Mammary epithelial cell (primary cell): Measurements from ENCODE around the gene C12orf76.

Experiments used
- EZH2 ChIP-seq: IDR thresholded peaks from 2 replicates; pipeline ENCODE4 v1.6.1; 2012; ENCODE audit warnings: low read length, inconsistent platforms, borderline replicate concordance
- TF ChIP-seq, protein P1 (sequence below), 2 donors: IDR thresholded peaks in 1 of 2; conservative IDR thresholded peaks in 1 of 2; 2 replicates each; pipeline ENCODE4 v1.5.1; 2011 to 2012; ENCODE audit warnings: inconsistent platforms in 2 of 2, low read length in 2 of 2, mild to moderate bottlenecking in 2 of 2, control low read depth in 1 of 2, low read depth in 1 of 2; ENCODE audit not compliant: insufficient read depth in 1 of 2; ENCODE audit errors: extremely low read depth in 1 of 2

DNA sequence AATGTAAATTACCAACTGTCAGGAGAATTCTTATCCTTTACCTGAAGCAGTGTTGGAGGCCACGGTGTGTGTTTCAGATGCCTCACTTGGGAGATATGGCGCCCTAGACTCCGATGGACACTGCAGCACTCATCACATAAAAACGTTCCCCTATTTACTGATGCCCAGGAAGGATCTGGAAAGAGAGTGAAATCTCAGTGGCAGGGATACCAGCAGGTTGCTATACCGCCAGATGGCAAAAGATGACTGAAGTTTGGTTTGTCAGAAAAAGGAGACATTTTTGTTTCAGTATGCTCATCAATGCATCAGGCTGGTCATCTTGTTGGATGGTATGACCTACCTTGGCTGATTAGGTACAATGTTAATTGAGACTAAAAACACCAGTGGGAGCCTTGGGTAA lies 56.7 kb downstream of the C12orf76 start:
- TF ChIP-seq, protein P1, sequence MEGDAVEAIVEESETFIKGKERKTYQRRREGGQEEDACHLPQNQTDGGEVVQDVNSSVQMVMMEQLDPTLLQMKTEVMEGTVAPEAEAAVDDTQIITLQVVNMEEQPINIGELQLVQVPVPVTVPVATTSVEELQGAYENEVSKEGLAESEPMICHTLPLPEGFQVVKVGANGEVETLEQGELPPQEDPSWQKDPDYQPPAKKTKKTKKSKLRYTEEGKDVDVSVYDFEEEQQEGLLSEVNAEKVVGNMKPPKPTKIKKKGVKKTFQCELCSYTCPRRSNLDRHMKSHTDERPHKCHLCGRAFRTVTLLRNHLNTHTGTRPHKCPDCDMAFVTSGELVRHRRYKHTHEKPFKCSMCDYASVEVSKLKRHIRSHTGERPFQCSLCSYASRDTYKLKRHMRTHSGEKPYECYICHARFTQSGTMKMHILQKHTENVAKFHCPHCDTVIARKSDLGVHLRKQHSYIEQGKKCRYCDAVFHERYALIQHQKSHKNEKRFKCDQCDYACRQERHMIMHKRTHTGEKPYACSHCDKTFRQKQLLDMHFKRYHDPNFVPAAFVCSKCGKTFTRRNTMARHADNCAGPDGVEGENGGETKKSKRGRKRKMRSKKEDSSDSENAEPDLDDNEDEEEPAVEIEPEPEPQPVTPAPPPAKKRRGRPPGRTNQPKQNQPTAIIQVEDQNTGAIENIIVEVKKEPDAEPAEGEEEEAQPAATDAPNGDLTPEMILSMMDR (conservative IDR thresholded peaks at IDR 0.05 in 1 of 2, IDR thresholded peaks at IDR 0.05 in 1 of 2; ENCODE audit: extremely low read depth in 1 of 2, insufficient read depth in 1 of 2, low read depth in 1 of 2, low read length in 2 of 2), result no peak
- TF ChIP-seq EZH2, result no peak
